ENCODE data around the gene RUBCN. TPM values are rescaled to one million over a fixed set of nuclear protein-coding genes. Genes with fewer than 3 reads are reported as not detected.

RUBCN gene
- total RNA-seq, 4 donors from 2014 or later = 47.8 to 99.6 (median 60.1) TPM

GRCh38 chr3:197737749-197738462, 1.2 kb upstream of the RUBCN start:
- no peak for TF ChIP-seq EP300 (IDR thresholded peaks at IDR 0.05)
- no peak for TF ChIP-seq POLR2A (IDR thresholded peaks at IDR 0.05)
- no peak for TF ChIP-seq CTCF (IDR thresholded peaks at IDR 0.05)
- no peak for TF ChIP-seq POLR2AphosphoS5 (IDR thresholded peaks at IDR 0.05)
- Histone ChIP-seq H3K4me1 (peaks cover 2 to 28% (median 11%) of the 10 kb centered on the region in 3 donors), H3K27ac (peak overlapping the region in 3 of 4 donors; percentile 83 to 94 (median 93)), H3K27me3 (no peaks in the 10 kb centered on the region), H3K36me3 (no peaks in the 10 kb centered on the region), H3K9me3 (no peaks in the 10 kb centered on the region), H3K4me3 (peak overlapping the region in 1 of 2 donors; percentile 93)
- WGBS, 2 donors (ENCODE audit: low coverage in 1 of 2) = 69 to 74% methylated on average over 9 to 11 of the region's 11 CpGs
- no peak for ATAC-seq

- TF ChIP-seq CTCF (IDR thresholded peaks at IDR 0.05) (no peak), EP300 (IDR thresholded peaks at IDR 0.05) (no peak), POLR2AphosphoS5 (IDR thresholded peaks at IDR 0.05) (no peak), POLR2A (IDR thresholded peaks at IDR 0.05) (no peak)
- Histone ChIP-seq H3K4me3 (peak overlapping the region; percentile 47 to 93), H3K4me1 (peaks cover 2 to 28% (median 11%) of the 10 kb centered on the region in 3 donors), H3K9me3 (no peaks in the 10 kb centered on the region), H3K36me3 (no peaks in the 10 kb centered on the region), H3K27me3 (no peaks in the 10 kb centered on the region), H3K27ac (peak overlapping the region; percentile 74 to 94 (median 88))
- ATAC-seq = no peak
- WGBS, 2 donors (ENCODE audit: low coverage in 1 of 2) = 0% methylated on average over 3 to 6 of the region's 6 CpGs
Observed at GRCh38 chr3:197737319-197737649, 580 bp upstream of the RUBCN start.

- Histone ChIP-seq H3K36me3 (no peaks in the 10 kb centered on the region), H3K9me3 (no peaks in the 10 kb centered on the region), H3K27me3 (no peaks in the 10 kb centered on the region), H3K4me1 (peaks cover 2 to 28% (median 11%) of the 10 kb centered on the region in 3 donors), H3K4me3 (peak overlapping the region; percentile 91 to 93), H3K27ac (peak overlapping the region; percentile 74 to 94 (median 88))
- 0 to 1% methylated on average over 12 to 17 of the region's 17 CpGs for WGBS, 2 donors (ENCODE audit: low coverage in 1 of 2)
- ATAC-seq = peak; percentile 1
- TF ChIP-seq POLR2AphosphoS5 (IDR thresholded peaks at IDR 0.05) (no peak), POLR2A (IDR thresholded peaks at IDR 0.05) (no peak), CTCF (IDR thresholded peaks at IDR 0.05) (no peak), EP300 (IDR thresholded peaks at IDR 0.05) (no peak)
Observed at GRCh38 chr3:197736010-197736490, 654 bp downstream of the RUBCN start.

GRCh38 chr3:197734667-197735318, 1.9 kb downstream of the RUBCN start:
- Histone ChIP-seq H3K4me1 (peaks cover 2 to 33% (median 11%) of the 10 kb centered on the region in 3 donors), H3K36me3 (no peaks in the 10 kb centered on the region), H3K4me3 (no peak overlapping the region), H3K9me3 (no peaks in the 10 kb centered on the region), H3K27me3 (no peaks in the 10 kb centered on the region), H3K27ac (no peak overlapping the region)
- ATAC-seq = no peak
- 78 to 84% methylated on average over 3 to 4 of the region's 7 CpGs for WGBS, 2 donors (ENCODE audit: low coverage in 1 of 2)
- TF ChIP-seq EP300 (IDR thresholded peaks at IDR 0.05) (no peak), POLR2AphosphoS5 (IDR thresholded peaks at IDR 0.05) (no peak), CTCF (IDR thresholded peaks at IDR 0.05) (no peak), POLR2A (IDR thresholded peaks at IDR 0.05) (no peak)

Measured in gastroesophageal sphincter (tissue), 4 donors.